Measurements from ENCODE around the gene GTPBP1. TPM values are rescaled to one million over a fixed set of nuclear protein-coding genes. Genes with fewer than 3 reads are reported as not detected.

GTPBP1 gene
- total RNA-seq, 1 donor from 2014 or later = 43.3 TPM

GRCh38 chr22:38770257-38770949 lies 64.7 kb downstream of the GTPBP1 start:
- H3K27ac Mint-ChIP-seq (ENCODE audit: unreplicated experiment) = no peak overlapping the region
- peaks cover under 1% of the 10 kb centered on the region for H3K36me3 Mint-ChIP-seq (ENCODE audit: low read depth)
- no peak for TF ChIP-seq CTCF (IDR thresholded peaks at IDR 0.05)
- H3K4me1 Mint-ChIP-seq (ENCODE audit: low read depth) = no peaks in the 10 kb centered on the region
- H3K4me3 Mint-ChIP-seq (ENCODE audit: unreplicated experiment) = no peak overlapping the region
- DNase-seq (ENCODE audit: low spot score) = peak; percentile 72
- no peaks in the 10 kb centered on the region for H3K9me3 Mint-ChIP-seq (ENCODE audit: low read depth)
- no peaks in the 10 kb centered on the region for H3K27me3 Mint-ChIP-seq (ENCODE audit: low read depth)

- no peaks in the 10 kb centered on the region for H3K27me3 Mint-ChIP-seq (ENCODE audit: low read depth)
- H3K27ac Mint-ChIP-seq (ENCODE audit: unreplicated experiment) = no peak overlapping the region
- H3K9me3 Mint-ChIP-seq (ENCODE audit: low read depth) = no peaks in the 10 kb centered on the region
- DNase-seq (ENCODE audit: low spot score) = no peak
- H3K36me3 Mint-ChIP-seq (ENCODE audit: low read depth) = peaks cover 1% of the 10 kb centered on the region
- no peaks in the 10 kb centered on the region for H3K4me1 Mint-ChIP-seq (ENCODE audit: low read depth)
- no peak for TF ChIP-seq CTCF (IDR thresholded peaks at IDR 0.05)
- H3K4me3 Mint-ChIP-seq (ENCODE audit: unreplicated experiment) = no peak overlapping the region
Measured at GRCh38 chr22:38772623-38772873, 66.8 kb downstream of the GTPBP1 start.

GRCh38 chr22:38773363-38773946 lies 67.7 kb downstream of the GTPBP1 start:
- Mint-ChIP-seq H3K36me3 (ENCODE audit: low read depth) (peaks cover 1% of the 10 kb centered on the region), H3K9me3 (ENCODE audit: low read depth) (no peaks in the 10 kb centered on the region), H3K4me1 (ENCODE audit: low read depth) (no peaks in the 10 kb centered on the region), H3K27me3 (ENCODE audit: low read depth) (no peaks in the 10 kb centered on the region), H3K27ac (ENCODE audit: unreplicated experiment) (no peak overlapping the region), H3K4me3 (ENCODE audit: unreplicated experiment) (no peak overlapping the region)
- TF ChIP-seq CTCF (IDR thresholded peaks at IDR 0.05) = no peak
- DNase-seq (ENCODE audit: low spot score) = no peak

GRCh38 chr22:38774496-38775166 lies 68.9 kb downstream of the GTPBP1 start:
- H3K4me3 Mint-ChIP-seq (ENCODE audit: unreplicated experiment) = no peak overlapping the region
- no peaks in the 10 kb centered on the region for H3K27me3 Mint-ChIP-seq (ENCODE audit: low read depth)
- no peak overlapping the region for H3K27ac Mint-ChIP-seq (ENCODE audit: unreplicated experiment)
- TF ChIP-seq CTCF (IDR thresholded peaks at IDR 0.05) = no peak
- no peak for DNase-seq (ENCODE audit: low spot score)
- no peaks in the 10 kb centered on the region for H3K4me1 Mint-ChIP-seq (ENCODE audit: low read depth)
- H3K9me3 Mint-ChIP-seq (ENCODE audit: low read depth) = no peaks in the 10 kb centered on the region
- peaks cover 3% of the 10 kb centered on the region for H3K36me3 Mint-ChIP-seq (ENCODE audit: low read depth)

GRCh38 chr22:38775656-38776055 lies 69.9 kb downstream of the GTPBP1 start:
- Mint-ChIP-seq H3K9me3 (ENCODE audit: low read depth) (no peaks in the 10 kb centered on the region), H3K36me3 (ENCODE audit: low read depth) (peaks cover 5% of the 10 kb centered on the region), H3K4me1 (ENCODE audit: low read depth) (no peaks in the 10 kb centered on the region), H3K27ac (ENCODE audit: unreplicated experiment) (peak overlapping the region; percentile 12), H3K27me3 (ENCODE audit: low read depth) (no peaks in the 10 kb centered on the region), H3K4me3 (ENCODE audit: unreplicated experiment) (no peak overlapping the region)
- TF ChIP-seq CTCF (IDR thresholded peaks at IDR 0.05) = no peak
- DNase-seq (ENCODE audit: low spot score) = no peak

All from chondrocyte (in vitro differentiated cells).